NCI-H146 treated with DMSO at 0.1 percent for 48 hours (cell line): ENCODE results near the gene EVPL.
"Not testable (repeated sequence)": the region's sequence is repeated elsewhere in the genome, so short reads cannot be mapped to it uniquely, and the experiment has no call there.

ENCODE experiments used
- DNase-seq: peaks from one replicate; lab custom pipeline; 2025; ENCODE audit not compliant: unreplicated experiment; lab: John Stamatoyannopoulos, UW

Gene EVPL

GRCh38 chr17:75970011-75970523, 57.0 kb downstream of the EVPL start:
- DNase-seq, result no peak

DNA sequence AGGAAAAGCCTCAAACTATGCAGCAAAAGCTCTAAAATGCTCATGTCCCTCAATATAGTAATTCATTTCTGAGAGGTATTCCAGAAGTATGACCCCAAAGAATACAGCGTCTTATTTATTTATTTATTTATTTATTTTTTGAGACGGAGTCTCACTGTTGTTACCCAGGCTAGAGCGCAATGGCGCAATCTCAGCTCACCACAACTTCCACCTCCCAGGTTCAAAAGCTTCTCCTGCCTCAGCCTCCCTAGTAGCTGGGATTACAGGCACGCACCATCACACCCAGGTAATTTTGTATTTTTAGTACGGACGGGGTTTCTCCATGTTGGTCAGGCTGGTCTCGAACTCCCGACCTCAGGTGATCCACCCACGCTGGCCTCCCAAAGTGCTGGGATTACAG, 58.1 kb downstream of the EVPL start:
- not testable (repeated sequence) for DNase-seq

GRCh38 chr17:75965468-75965867, 61.6 kb downstream of the EVPL start:
- DNase-seq, result no peak

DNA sequence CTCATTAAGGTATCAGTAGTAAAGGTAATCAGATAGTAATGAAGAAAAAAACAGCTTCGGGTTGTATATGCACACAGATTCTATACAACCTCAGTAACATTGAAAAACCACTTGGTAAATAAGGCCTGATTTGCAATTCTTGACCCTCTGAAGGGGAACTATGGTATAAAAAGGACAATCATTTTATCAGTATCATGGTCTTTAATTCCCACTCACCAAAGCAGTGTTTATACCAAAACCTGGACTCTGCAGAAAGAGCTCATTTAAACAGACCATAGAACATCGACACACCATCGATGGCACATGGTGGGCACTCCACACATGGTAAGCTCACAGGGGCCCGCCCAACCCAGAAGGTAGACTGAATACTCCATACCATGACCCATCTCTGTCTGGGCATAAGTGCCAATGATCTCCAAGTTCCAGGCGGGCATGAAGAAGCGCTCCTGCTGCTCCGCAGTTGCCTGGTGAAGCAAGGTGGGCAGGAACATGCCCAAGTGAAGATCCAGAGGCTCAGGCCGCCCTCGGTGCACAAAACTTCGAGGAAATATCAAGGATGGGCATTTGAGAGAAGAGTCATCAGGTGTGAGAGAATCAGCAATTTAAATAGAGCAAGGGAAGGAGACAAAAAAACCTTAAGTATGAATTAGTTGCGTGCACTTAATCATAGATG, 67.1 kb downstream of the EVPL start:
- no peak for DNase-seq

DNA sequence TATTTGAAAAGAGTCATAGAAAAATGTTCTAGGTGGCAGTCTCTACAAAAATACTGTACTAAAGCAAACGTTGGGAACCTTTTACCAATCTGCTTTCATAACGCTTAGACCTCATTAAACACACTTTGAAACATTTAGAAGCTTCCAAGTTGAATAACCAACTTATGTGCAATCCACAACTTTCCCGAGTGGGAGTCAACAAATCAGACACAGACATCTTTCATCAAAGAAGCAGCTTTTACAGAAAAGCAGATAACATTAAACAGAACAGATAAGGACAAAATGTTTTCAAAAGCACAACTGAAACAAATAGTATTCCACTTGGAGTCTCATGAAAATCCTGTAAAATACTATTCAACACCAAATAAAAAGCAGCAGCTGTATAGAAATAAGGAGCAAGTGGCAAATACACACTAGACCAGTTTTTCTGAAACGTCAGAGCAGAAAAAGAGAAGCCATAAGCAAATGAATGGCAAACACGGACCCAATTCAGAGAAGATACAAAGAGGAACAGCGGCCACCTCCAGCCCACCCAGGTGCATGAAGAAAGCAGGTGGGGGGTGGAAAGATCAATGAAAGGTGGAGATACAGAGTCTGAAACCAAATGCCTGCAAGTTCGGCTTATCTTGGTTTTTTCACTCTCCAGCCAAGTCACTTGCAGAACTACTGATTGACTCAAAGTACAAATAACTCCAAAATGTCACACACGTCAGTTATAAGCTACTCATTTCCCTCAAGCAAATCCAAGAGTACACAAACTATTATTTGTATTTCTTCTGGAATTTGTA, 67.9 kb downstream of the EVPL start:
- no peak for DNase-seq
